ENCODE measurements around the gene VIPR2.

- no peak for TF ChIP-seq ZBTB7A (CRISPR knock-in tag; IDR thresholded peaks at IDR 0.05)
- TF ChIP-seq RAD51 (IDR thresholded peaks at IDR 0.05; ENCODE audit: borderline replicate concordance) = no peak
- no peak for TF ChIP-seq TEAD2 (CRISPR knock-in tag; IDR thresholded peaks at IDR 0.05)
- TF ChIP-seq FOXO1 (CRISPR knock-in tag; IDR thresholded peaks at IDR 0.05) = no peak
- TF ChIP-seq ZFP36 (IDR thresholded peaks at IDR 0.05; ENCODE audit: borderline replicate concordance, low read depth, low read length, partially characterized antibody) = no peak
These were observed 112.9 kb downstream of the VIPR2 start for GRCh38 chr7:159031750-159032149.
